Thyroid gland (tissue), 4 donors: ENCODE data around the gene ZMAT3.

Experiments
- POLR2A ChIP-seq, 2 donors: fragments of 450-650 bp; IDR thresholded peaks; one replicate each; pipeline ENCODE4 v1.6.1; 2017; ENCODE audit warnings: antibody characterized with exemption in 2 of 2, mild to moderate bottlenecking in 2 of 2, moderate library complexity in 1 of 2
- TF ChIP-seq, protein P1 (sequence below), 6 experiments: fragments of 200-600 bp in 3 of 6; fragments of 450-650 bp in 3 of 6; sonication (generic) in 3 of 6; IDR thresholded peaks; one replicate each; pipeline ENCODE4 v1.5.1; 2016 to 2019; ENCODE audit warnings: antibody characterized with exemption in 6 of 6, mild to moderate bottlenecking in 2 of 6, inconsistent platforms in 1 of 6, moderate library complexity in 1 of 6

GRCh38 chr3:179098388-179099077 is 26.9 kb upstream of the ZMAT3 start:
- TF ChIP-seq, protein P1, sequence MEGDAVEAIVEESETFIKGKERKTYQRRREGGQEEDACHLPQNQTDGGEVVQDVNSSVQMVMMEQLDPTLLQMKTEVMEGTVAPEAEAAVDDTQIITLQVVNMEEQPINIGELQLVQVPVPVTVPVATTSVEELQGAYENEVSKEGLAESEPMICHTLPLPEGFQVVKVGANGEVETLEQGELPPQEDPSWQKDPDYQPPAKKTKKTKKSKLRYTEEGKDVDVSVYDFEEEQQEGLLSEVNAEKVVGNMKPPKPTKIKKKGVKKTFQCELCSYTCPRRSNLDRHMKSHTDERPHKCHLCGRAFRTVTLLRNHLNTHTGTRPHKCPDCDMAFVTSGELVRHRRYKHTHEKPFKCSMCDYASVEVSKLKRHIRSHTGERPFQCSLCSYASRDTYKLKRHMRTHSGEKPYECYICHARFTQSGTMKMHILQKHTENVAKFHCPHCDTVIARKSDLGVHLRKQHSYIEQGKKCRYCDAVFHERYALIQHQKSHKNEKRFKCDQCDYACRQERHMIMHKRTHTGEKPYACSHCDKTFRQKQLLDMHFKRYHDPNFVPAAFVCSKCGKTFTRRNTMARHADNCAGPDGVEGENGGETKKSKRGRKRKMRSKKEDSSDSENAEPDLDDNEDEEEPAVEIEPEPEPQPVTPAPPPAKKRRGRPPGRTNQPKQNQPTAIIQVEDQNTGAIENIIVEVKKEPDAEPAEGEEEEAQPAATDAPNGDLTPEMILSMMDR (IDR thresholded peaks at IDR 0.05): no peak
- TF ChIP-seq POLR2A (IDR thresholded peaks at IDR 0.05): no peak
